A673 (cell line): ENCODE data around the gene GJB3. TPM values are rescaled to one million over a fixed set of nuclear protein-coding genes. Genes with fewer than 3 reads are reported as not detected.

Experiments used
- BruUV-seq: library from RNA; stranded (reverse); fragments of 400-500 nt; replicated peaks from 2 replicates; lab custom pipeline; 2021; lab: Mats Ljungman, UMichigan
- CTCF ChIA-PET: fragments of 300-600 bp; sonication (Branson Sonifier 250); formaldehyde crosslinking; loops from one replicate; lab custom pipeline; 2022; ENCODE audit warnings: antibody characterized with exemption; lab: Charles Lee
- POLR2A ChIA-PET: fragments of 300-600 bp; sonication (Branson Sonifier 250); formaldehyde crosslinking; loops from one replicate; lab custom pipeline; 2022; ENCODE audit warnings: antibody characterized with exemption; ENCODE audit not compliant: low non-redundant PET; lab: Charles Lee
- DNase-seq: peaks from one replicate; pipeline ENCODE4 v3.0.0-alpha.2; 2015; ENCODE audit warnings: low spot score
- H3K27ac ChIP-seq: fragments of 200-600 bp; sonication (generic); 2 replicates; pipeline ENCODE4 v1.5.1; 2016; ENCODE audit warnings: mixed run types, low read depth, mild to moderate bottlenecking, mixed read lengths, antibody characterized with exemption, low read length; ENCODE audit not compliant: poor library complexity, severe bottlenecking
- H3K27me3 ChIP-seq: fragments of 200-600 bp; sonication (generic); replicated peaks from 2 replicates; pipeline ENCODE4 v1.6.1; 2017; ENCODE audit warnings: mixed run types, low read depth, mild to moderate bottlenecking, mixed read lengths, antibody characterized with exemption, low read length; ENCODE audit not compliant: insufficient read depth, poor library complexity
- H3K36me3 ChIP-seq: fragments of 200-600 bp; sonication (generic); 2 replicates; pipeline ENCODE4 v1.6.1; 2016; ENCODE audit warnings: mixed run types, mild to moderate bottlenecking, mixed read lengths, antibody characterized with exemption, low read length; ENCODE audit not compliant: insufficient read depth, poor library complexity, severe bottlenecking
- H3K4me1 ChIP-seq: fragments of 200-600 bp; sonication (generic); 2 replicates; pipeline ENCODE4 v1.6.1; 2017; ENCODE audit warnings: mixed run types, mild to moderate bottlenecking, mixed read lengths, antibody characterized with exemption, low read length; ENCODE audit not compliant: insufficient read depth, poor library complexity, severe bottlenecking
- H3K4me3 ChIP-seq: fragments of 200-600 bp; sonication (generic); 2 replicates; pipeline ENCODE4 v1.5.1; 2016; ENCODE audit warnings: low read depth, mixed run types, mild to moderate bottlenecking, mixed read lengths, low read length; ENCODE audit not compliant: poor library complexity, severe bottlenecking
- H3K9me3 ChIP-seq: fragments of 200-600 bp; sonication (generic); 2 replicates; pipeline ENCODE4 v1.6.1; 2016; ENCODE audit warnings: mixed run types, low read depth, mild to moderate bottlenecking, mixed read lengths, antibody characterized with exemption, low read length; ENCODE audit not compliant: poor library complexity, severe bottlenecking
- CTCF ChIP-seq: fragments of 300-800, 200-600 bp; sonication (generic); conservative IDR thresholded peaks from 2 replicates; pipeline ENCODE4 v1.5.1; 2017; ENCODE audit warnings: low read depth, mild to moderate bottlenecking, antibody characterized with exemption, low read length, moderate library complexity, mixed read lengths
- EZH2 ChIP-seq: fragments of 200-600 bp; sonication (generic); IDR thresholded peaks from 2 replicates; pipeline ENCODE4 v1.6.1; 2017; ENCODE audit warnings: borderline replicate concordance, low read depth, mild to moderate bottlenecking, mixed read lengths, antibody characterized with exemption, low read length; ENCODE audit not compliant: poor library complexity, severe bottlenecking
- intact Hi-C: fragments of 100-400 bp; cut with micrococcal nuclease; formaldehyde crosslinking; loops from one replicate; pipeline ENCODE4 v1.10.0; 2022; ENCODE audit not compliant: unreplicated experiment
- total RNA-seq: library from RNA; stranded (reverse); gene quantifications from 2 replicates; pipeline ENCODE4 v1.2.3, GENCODE V29; 2021

The GJB3 gene
- total RNA-seq, 1 experiment from 2014 or later = not detected

GRCh38 chr1:34831721-34832246 is 50.8 kb downstream of the GJB3 start:
- Histone ChIP-seq H3K9me3 (no peaks in the 10 kb centered on the region), H3K27me3 (no peaks in the 10 kb centered on the region), H3K36me3 (no peaks in the 10 kb centered on the region), H3K4me3 (no peak overlapping the region), H3K27ac (no peak overlapping the region), H3K4me1 (no peaks in the 10 kb centered on the region)
- POLR2A ChIA-PET = no interaction called here
- CTCF ChIA-PET = no interaction called here
- BruUV-seq = no TSS peak
- intact Hi-C loops = no loop called here
- TF ChIP-seq CTCF = no peak
- TF ChIP-seq EZH2 = no peak
- no peak for DNase-seq

- Histone ChIP-seq H3K27me3 (no peaks in the 10 kb centered on the region), H3K36me3 (no peaks in the 10 kb centered on the region), H3K27ac (no peak overlapping the region), H3K9me3 (no peaks in the 10 kb centered on the region), H3K4me3 (no peak overlapping the region), H3K4me1 (no peaks in the 10 kb centered on the region)
- CTCF ChIA-PET = no interaction called here
- TF ChIP-seq EZH2 (no peak), CTCF (no peak)
- POLR2A ChIA-PET = no interaction called here
- intact Hi-C loops = no loop called here
- DNase-seq = no peak
- BruUV-seq = no TSS peak
Measured at GRCh38 chr1:34833711-34834110, 52.7 kb downstream of the GJB3 start.

Other genes with a start within 250 kb of the GJB3 start
- not detected in 2 replicates for gene GJB5, start 26.2 kb upstream of the GJB3 start, total RNA-seq
- not detected in 2 replicates for gene GJB4, start 21.5 kb upstream of the GJB3 start, total RNA-seq
- not detected in 2 replicates for gene GJA4, start 11.8 kb downstream of the GJB3 start, total RNA-seq
- gene SMIM12, start 78.5 kb downstream of the GJB3 start, total RNA-seq = 34.7 and 37.5 TPM in 2 replicates
- 0.66 TPM in 1 of 2 replicates, not detected in the other for gene DLGAP3, start 148.4 kb downstream of the GJB3 start, total RNA-seq
- 10.6 and 11.3 TPM in 2 replicates for gene TMEM35B, start 204.1 kb downstream of the GJB3 start, total RNA-seq